K562 (cell line): ENCODE measurements around the gene MAP1LC3B2. TPM values are rescaled to one million over a fixed set of nuclear protein-coding genes. Genes with fewer than 3 reads are reported as not detected.
A peak's percentile ranks its signal among the peaks of the same experiment; 100 is the strongest.

Experiments used
- ATAC-seq: fragments of 200-7000 bp; cut with Tn5 transposase; 3 replicates; pipeline ENCODE4 v1.9.1; 2020; ENCODE audit warnings: moderate library complexity
- BruUV-seq: library from RNA; stranded (reverse); fragments of 400-500 nt; replicated peaks from 2 replicates; lab custom pipeline; 2021; lab: Mats Ljungman, UMichigan
- CTCF ChIA-PET: fragments of 300-600 bp; formaldehyde crosslinking; extraction: SDS; loops from one replicate; lab custom pipeline; 2021; ENCODE audit warnings: low intra/inter-chr PET ratio; lab: Yijun Ruan, JAX
- POLR2A ChIA-PET: fragments of 300-600, 350-650 bp; sonication (Branson Sonifier 250); formaldehyde crosslinking; extraction: SDS; loops from one replicate; lab custom pipeline; 2021; ENCODE audit warnings: antibody characterized with exemption, inconsistent platforms; lab: Yijun Ruan, JAX
- DNase-seq, 4 experiments: peaks; one replicate each; pipeline versions ENCODE4 v3.0.0 to v3.0.0-alpha.2; 2011 to 2018; ENCODE audit warnings: low spot score in 3 of 4, mixed read lengths in 3 of 4; ENCODE audit errors: extremely low read depth in 1 of 4
- FAIRE-seq: peaks from 2 replicates; lab custom pipeline; 2011; peaks lifted over from hg19 to GRCh38; lab: Jason Lieb, UNC
- H2AFZ ChIP-seq: 2 replicates; pipeline ENCODE4 v1.6.0; 2011; ENCODE audit warnings: low read depth, low read length, control low read depth, inconsistent platforms
- H3K27ac ChIP-seq: fragments of 200-600 bp; 3 replicates; pipeline ENCODE4 v1.8.0; 2011; ENCODE audit warnings: low read depth, mild to moderate bottlenecking, control low read depth, inconsistent platforms, low read length, moderate library complexity, mixed read lengths; ENCODE audit errors: extremely low read depth
- H3K27me3 ChIP-seq, 2 experiments: fragments of 300-600 bp in 1 of 2; 2 replicates in 1 of 2; 3 replicates in 1 of 2; pipeline versions ENCODE4 v1.6.0 to v1.8.0; 2011; ENCODE audit warnings: inconsistent platforms in 2 of 2, low read length in 2 of 2, mild to moderate bottlenecking in 1 of 2, mixed read lengths in 1 of 2, moderate library complexity in 1 of 2; ENCODE audit not compliant: control insufficient read depth in 2 of 2, insufficient read depth in 2 of 2
- H3K36me3 ChIP-seq: fragments of 300-600 bp; 3 replicates; pipeline ENCODE4 v1.8.0; 2011; ENCODE audit warnings: mild to moderate bottlenecking, low read length, inconsistent platforms; ENCODE audit not compliant: control insufficient read depth, insufficient read depth
- H3K4me1 ChIP-seq, 2 experiments: fragments of 200-600 bp in 1 of 2; replicated peaks in 1 of 2; 2 replicates in 1 of 2; 3 replicates in 1 of 2; pipeline versions ENCODE4 v1.5.1 to v1.8.0; 2011; ENCODE audit warnings: inconsistent platforms in 2 of 2, low read length in 2 of 2, mild to moderate bottlenecking in 1 of 2, mixed read lengths in 1 of 2, moderate library complexity in 1 of 2; ENCODE audit not compliant: control insufficient read depth in 2 of 2, insufficient read depth in 2 of 2
- H3K4me2 ChIP-seq: 2 replicates; pipeline ENCODE4 v1.6.1; 2011; ENCODE audit warnings: low read length, control low read depth, inconsistent platforms, mixed read lengths; ENCODE audit not compliant: insufficient read depth
- H3K4me3 ChIP-seq: fragments of 200-600 bp; sonication (generic), shearing (Covaris generic); 2 replicates; pipeline ENCODE4 v1.5.1; 2016; ENCODE audit warnings: control low read depth, inconsistent platforms
- H3K79me2 ChIP-seq: fragments of 200-600 bp; 3 replicates; pipeline ENCODE4 v1.8.0; 2011; ENCODE audit warnings: low read length, inconsistent platforms; ENCODE audit not compliant: control insufficient read depth, insufficient read depth
- H3K9ac ChIP-seq, 2 experiments: 2 replicates each; pipeline versions ENCODE4 v1.6.0 to v1.6.1; 2011; ENCODE audit warnings: low read depth in 2 of 2, low read length in 2 of 2, control low read depth in 1 of 2, inconsistent platforms in 1 of 2, mild to moderate bottlenecking in 1 of 2, mixed read lengths in 1 of 2; ENCODE audit not compliant: insufficient read depth in 1 of 2
- H3K9me1 ChIP-seq: one replicate; pipeline ENCODE4 v1.6.0; 2011; ENCODE audit warnings: inconsistent platforms, mild to moderate bottlenecking, low read length, moderate library complexity; ENCODE audit not compliant: control insufficient read depth, insufficient read depth
- H3K9me3 ChIP-seq: replicated peaks from 2 replicates; pipeline ENCODE4 v1.5.1; 2011; ENCODE audit warnings: low read depth, low read length, inconsistent platforms; ENCODE audit not compliant: control insufficient read depth, insufficient read depth
- H4K20me1 ChIP-seq: replicated peaks from 2 replicates; pipeline ENCODE4 v1.6.1; 2011; ENCODE audit warnings: low read length, inconsistent platforms, mixed read lengths; ENCODE audit not compliant: control insufficient read depth, insufficient read depth
- BCL6 ChIP-seq: fragments of 250-450 bp; sonication (Bioruptor Pico); IDR thresholded peaks from 2 replicates; pipeline ENCODE4 v1.4.0; 2020
- E2F6 ChIP-seq, 2 experiments: IDR thresholded peaks; 2 replicates each; pipeline ENCODE4 v1.6.1; 2011; ENCODE audit warnings: borderline replicate concordance in 1 of 2, control low read depth in 1 of 2, low read depth in 1 of 2, low read length in 1 of 2, mild to moderate bottlenecking in 1 of 2, mixed read lengths in 1 of 2, moderate library complexity in 1 of 2; ENCODE audit not compliant: insufficient read depth in 1 of 2, insufficient read length in 1 of 2, poor library complexity in 1 of 2, severe bottlenecking in 1 of 2; ENCODE audit errors: extremely low read depth in 1 of 2
- EP300 ChIP-seq: IDR thresholded peaks from 2 replicates; pipeline ENCODE4 v1.6.1; 2012; ENCODE audit warnings: low read length, improper control_type of control experiment
- FOXJ2 ChIP-seq: fragments of 200-800 bp; sonication (Bioruptor generic); IDR thresholded peaks from 2 replicates; pipeline ENCODE4 v1.6.1; 2016; ENCODE audit warnings: missing genetic modification characterization, missing compliant biosample characterization
- GABPB1 ChIP-seq: sonication (generic); formaldehyde crosslinking; IDR thresholded peaks from 2 replicates; pipeline ENCODE4 v1.8.0; 2022; ENCODE audit warnings: mild to moderate bottlenecking, missing genetic modification reagents
- KDM5B ChIP-seq: fragments of 200-600 bp; sonication (generic); IDR thresholded peaks from 2 replicates; pipeline ENCODE4 v1.6.1; 2012; ENCODE audit warnings: low read depth, mild to moderate bottlenecking, moderate library complexity, low read length, control low read depth, inconsistent platforms; ENCODE audit not compliant: insufficient replicate concordance
- KLF6 ChIP-seq: fragments of 250-450 bp; sonication (Bioruptor Pico); IDR thresholded peaks from 2 replicates; pipeline ENCODE4 v1.4.0; 2020; ENCODE audit warnings: mild to moderate bottlenecking, moderate library complexity, borderline replicate concordance
- POLR2H ChIP-seq: IDR thresholded peaks from 2 replicates; pipeline ENCODE4 v1.6.1; 2016; ENCODE audit warnings: missing genetic modification characterization, low read depth, mild to moderate bottlenecking, control low read depth, missing compliant biosample characterization, moderate library complexity
- PREB ChIP-seq: sonication (generic); formaldehyde crosslinking; IDR thresholded peaks from 2 replicates; pipeline ENCODE4 v1.8.1; 2023; ENCODE audit warnings: mild to moderate bottlenecking, missing genetic modification reagents
- RBM25 ChIP-seq: fragments of 200-400 bp; formaldehyde crosslinking; IDR thresholded peaks from 2 replicates; pipeline ENCODE4 v1.6.1; 2018; ENCODE audit warnings: low read length, low read depth, moderate library complexity; ENCODE audit not compliant: severe bottlenecking
- SPI1 ChIP-seq: IDR thresholded peaks from 2 replicates; pipeline ENCODE4 v1.6.1; 2011; ENCODE audit warnings: low read depth, low read length, control low read depth, borderline replicate concordance
- TAF1 ChIP-seq: IDR thresholded peaks from 2 replicates; pipeline ENCODE4 v1.6.1; 2011; ENCODE audit warnings: mild to moderate bottlenecking, low read length, moderate library complexity; ENCODE audit not compliant: insufficient read depth, control insufficient read depth, severe bottlenecking; ENCODE audit errors: extremely low read depth
- TRIM28 ChIP-seq: fragments of 450-650 bp; IDR thresholded peaks from 2 replicates; pipeline ENCODE4 v1.6.1; 2017
- YY1 ChIP-seq, 3 experiments: IDR thresholded peaks; 2 replicates each; pipeline ENCODE4 v1.6.1; 2011; ENCODE audit warnings: low read length in 2 of 3, mild to moderate bottlenecking in 2 of 3, moderate library complexity in 2 of 3, borderline replicate concordance in 1 of 3, control low read depth in 1 of 3, low read depth in 1 of 3; ENCODE audit not compliant: insufficient read depth in 3 of 3, insufficient replicate concordance in 2 of 3, control insufficient read depth in 1 of 3, insufficient read length in 1 of 3; ENCODE audit errors: extremely low read depth in 1 of 3
- ZBTB12 ChIP-seq: fragments of 250-450 bp; sonication (Bioruptor Pico); IDR thresholded peaks from 2 replicates; pipeline ENCODE4 v1.4.0; 2020
- WGBS: fragments of 100-300 bp; shearing (Covaris generic); methylation state at CpG from one replicate; pipeline ENCODE4 v1.1.6; 2016; ENCODE audit warnings: low coverage, mixed read lengths; ENCODE audit not compliant: insufficient coverage; ENCODE audit errors: missing lambda C conversion rate; 5-methylcytosine and 5-hydroxymethylcytosine counted together
- in situ Hi-C: fragments of 300-500 bp; cut with MboI; formaldehyde crosslinking; loops from 4 replicates; pipeline ENCODE4 v1.15.0; 2018; ENCODE audit warnings: inconsistent platforms, mixed read lengths
- intact Hi-C: fragments of 100-400 bp; cut with micrococcal nuclease; formaldehyde crosslinking; loops from 2 replicates; pipeline ENCODE4 v1.14.2; 2022
- polyA plus RNA-seq, 8 experiments: library from polyadenylated mRNA; depleted of rRNA in 4 of 8; stranded (reverse) in 5 of 8; unstranded in 3 of 8; fragments of >200 nt; fragmentation: Nextera tagmentation in 2 of 8; fragmentation: Illumina TruSeq in 1 of 8; extraction: Ambion mirVana in 2 of 8; extraction: Trizol in 1 of 8; gene quantifications; 2 replicates each; pipeline versions ENCODE4 v1.2.1 to v1.2.3, GENCODE V29; 2011 to 2014; ENCODE audit warnings: inconsistent platforms in 1 of 8, missing spikeins in 1 of 8
- total RNA-seq, 7 experiments: library from RNA; depleted of rRNA in 6 of 7; stranded (reverse); fragments of >200 nt in 6 of 7; fragmentation: Illumina TruSeq in 2 of 7; extraction: Trizol in 2 of 7; gene quantifications; 2 replicates each; pipeline versions ENCODE4 v1.2.1 to v1.2.3, GENCODE V29; 2011 to 2021; ENCODE audit warnings: low replicate concordance in 1 of 7

The MAP1LC3B2 gene
- total and polyA plus RNA-seq, 9 of the 15 experiments (the other 6 are each of a cell fraction or from before 2014, with no cell fraction given), result 0.53 to 2.8 (median 0.76) TPM; not detected in 2

GRCh38 chr12:116558280-116559161 is 660 bp upstream of the MAP1LC3B2 start:
- BruUV-seq, result TSS peak; percentile 95
- ChIA-PET CTCF (no interaction called here), POLR2A (interaction anchor here (0.6 to 3.8 kb wide), 21 partner anchors 8 to 361 kb away, joined by 3 to 40 read pairs (median 4); no protein-coding TSS in a partner anchor)
- Histone ChIP-seq H2AFZ (peak overlapping the region; percentile 79), H3K9me3 (peaks cover 8% of the 10 kb centered on the region), H3K9me1 (no peaks in the 10 kb centered on the region), H3K9ac (peak overlapping the region; percentile 84 to 89; a peak in 3 of 4 replicates), H3K79me2 (no peaks in the 10 kb centered on the region; the same call in 2 of the 3 replicates), H3K36me3 (no peaks in the 10 kb centered on the region), H3K4me2 (peak overlapping the region; percentile 82), H3K27me3 (no peaks in the 10 kb centered on the region), H3K4me1 (peaks cover 38 to 47% of the 10 kb centered on the region in 2 experiments), H3K4me3 (peak overlapping the region; percentile 27), H4K20me1 (no peaks in the 10 kb centered on the region), H3K27ac (peak overlapping the region; percentile 99)
- intact Hi-C loops, result loop anchor here (1.0 kb wide), 2 partner anchors 25 to 40 kb away; no protein-coding TSS in a partner anchor
- 8% methylated on average over 21 of the region's 21 CpGs for WGBS
- peak; percentile 40 for ATAC-seq
- FAIRE-seq, result peak; percentile 84
- peak in 3 of 4 experiments; percentile 21 to 84 (median 40) for DNase-seq
- in situ Hi-C loops, result no loop called here
- peak in 2 of 3 experiments; percentile 32 to 79 for TF ChIP-seq YY1 (IDR thresholded peaks at IDR 0.05; ENCODE audit: borderline replicate concordance in 1 of 3, control insufficient read depth in 1 of 3, extremely low read depth in 1 of 3, insufficient read depth in 3 of 3, insufficient read length in 1 of 3, insufficient replicate concordance in 2 of 3, low read depth in 1 of 3, low read length in 2 of 3)
- TF ChIP-seq TRIM28, result 0 out of 2 replicates have a peak, but pooled peaks have one; percentile 52
- peak; percentile 23 for TF ChIP-seq TAF1
- peak; percentile 63 for TF ChIP-seq POLR2H (tag)
- no peak for TF ChIP-seq GABPB1 (CRISPR knock-in tag)
- TF ChIP-seq SPI1, result no peak
- 0 out of 2 replicates have a peak, but pooled peaks have one; percentile 6 for TF ChIP-seq PREB (CRISPR knock-in tag)
- no peak for TF ChIP-seq E2F6 (IDR thresholded peaks at IDR 0.05; ENCODE audit: borderline replicate concordance in 1 of 2, extremely low read depth in 1 of 2, insufficient read depth in 1 of 2, insufficient read length in 1 of 2, low read depth in 1 of 2, low read length in 1 of 2, poor library complexity in 1 of 2, severe bottlenecking in 1 of 2)
- TF ChIP-seq BCL6 (CRISPR knock-in tag), result no peak
- peak; percentile 25 for TF ChIP-seq RBM25
- no peak; the same call in 1 of the 2 replicates for TF ChIP-seq FOXJ2 (tag)
- TF ChIP-seq EP300, result peak; percentile 51; the same call in 1 of the 2 replicates
- peak; percentile 60 for TF ChIP-seq KDM5B
- TF ChIP-seq ZBTB12 (CRISPR knock-in tag), result peak; percentile 47; the same call in 1 of the 2 replicates
- peak; percentile 34; the same call in 1 of the 2 replicates for TF ChIP-seq KLF6 (CRISPR knock-in tag)
